Tibial nerve (tissue), 4 donors: ENCODE measurements around the gene LYSMD2.

Source experiments
- EP300 ChIP-seq, 2 donors: sonication (generic); formaldehyde crosslinking; IDR thresholded peaks; one replicate each; pipeline ENCODE4 v1.6.1; 2017; ENCODE audit warnings: antibody characterized with exemption in 2 of 2, mild to moderate bottlenecking in 1 of 2
- POLR2A ChIP-seq, 2 donors: fragments of 450-650 bp; IDR thresholded peaks; one replicate each; pipeline ENCODE4 v1.6.1; 2017; ENCODE audit warnings: antibody characterized with exemption in 2 of 2, mild to moderate bottlenecking in 2 of 2, moderate library complexity in 2 of 2
- TF ChIP-seq, protein P1 (sequence below), 5 experiments: fragments of 200-600 bp in 3 of 5; fragments of 450-650 bp in 2 of 5; sonication (generic) in 3 of 5; IDR thresholded peaks; one replicate each; pipeline ENCODE4 v1.5.1; 2016 to 2019; ENCODE audit warnings: antibody characterized with exemption in 5 of 5, mild to moderate bottlenecking in 3 of 5, moderate library complexity in 2 of 5

DNA sequence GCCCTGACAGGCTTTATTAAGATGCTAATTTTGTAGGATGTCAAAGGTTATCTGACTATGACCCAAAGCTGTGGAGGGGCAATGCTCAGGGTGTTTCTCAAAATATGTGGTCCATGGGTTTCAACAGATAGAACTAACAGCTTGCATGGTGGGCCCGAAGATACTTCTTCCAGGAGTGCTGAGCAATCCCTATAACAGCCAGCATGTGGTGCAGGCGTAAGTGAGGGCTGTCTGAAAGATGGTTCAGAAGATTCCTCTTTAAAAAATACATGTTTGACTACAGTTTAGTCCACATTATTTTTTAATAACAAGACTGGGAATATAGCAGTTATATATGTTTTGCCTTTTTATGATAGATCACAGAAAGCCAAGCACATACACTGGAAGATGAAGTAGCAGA is 48.6 kb downstream of the LYSMD2 start:
- TF ChIP-seq POLR2A (IDR thresholded peaks at IDR 0.05) (no peak), EP300 (IDR thresholded peaks at IDR 0.05) (no peak)
- TF ChIP-seq, protein P1, sequence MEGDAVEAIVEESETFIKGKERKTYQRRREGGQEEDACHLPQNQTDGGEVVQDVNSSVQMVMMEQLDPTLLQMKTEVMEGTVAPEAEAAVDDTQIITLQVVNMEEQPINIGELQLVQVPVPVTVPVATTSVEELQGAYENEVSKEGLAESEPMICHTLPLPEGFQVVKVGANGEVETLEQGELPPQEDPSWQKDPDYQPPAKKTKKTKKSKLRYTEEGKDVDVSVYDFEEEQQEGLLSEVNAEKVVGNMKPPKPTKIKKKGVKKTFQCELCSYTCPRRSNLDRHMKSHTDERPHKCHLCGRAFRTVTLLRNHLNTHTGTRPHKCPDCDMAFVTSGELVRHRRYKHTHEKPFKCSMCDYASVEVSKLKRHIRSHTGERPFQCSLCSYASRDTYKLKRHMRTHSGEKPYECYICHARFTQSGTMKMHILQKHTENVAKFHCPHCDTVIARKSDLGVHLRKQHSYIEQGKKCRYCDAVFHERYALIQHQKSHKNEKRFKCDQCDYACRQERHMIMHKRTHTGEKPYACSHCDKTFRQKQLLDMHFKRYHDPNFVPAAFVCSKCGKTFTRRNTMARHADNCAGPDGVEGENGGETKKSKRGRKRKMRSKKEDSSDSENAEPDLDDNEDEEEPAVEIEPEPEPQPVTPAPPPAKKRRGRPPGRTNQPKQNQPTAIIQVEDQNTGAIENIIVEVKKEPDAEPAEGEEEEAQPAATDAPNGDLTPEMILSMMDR (IDR thresholded peaks at IDR 0.05): no peak
